Activated naive CD4-positive, alpha-beta T cell treated with anti-CD3 and anti-CD28 coated beads for 36 hours (primary cell): ENCODE measurements around the gene KATNA1. TPM values are rescaled to one million over a fixed set of nuclear protein-coding genes. Genes with fewer than 3 reads are reported as not detected.

Experiments used
- CTCF ChIA-PET: fragments of 350-600 bp; sonication (Branson Sonifier 250); formaldehyde crosslinking; loops from one replicate; lab custom pipeline; 2021; ENCODE audit warnings: antibody characterized with exemption; lab: Charles Lee
- DNase-seq: peaks from one replicate; pipeline ENCODE4 v3.0.0-alpha.2; 2020
- H3K27ac Mint-ChIP-seq: one replicate; pipeline ENCODE4 v1.8.0; 2021; ENCODE audit warnings: mild to moderate bottlenecking, mixed read lengths
- H3K27me3 Mint-ChIP-seq: one replicate; pipeline ENCODE4 v1.8.0; 2021; ENCODE audit warnings: low read depth, mixed read lengths
- H3K36me3 Mint-ChIP-seq: one replicate; pipeline ENCODE4 v1.8.0; 2021; ENCODE audit warnings: low read depth, mixed read lengths
- H3K4me1 Mint-ChIP-seq: one replicate; pipeline ENCODE4 v1.8.0; 2021; ENCODE audit warnings: low read depth, mixed read lengths
- H3K4me3 Mint-ChIP-seq: one replicate; pipeline ENCODE4 v1.8.0; 2021; ENCODE audit warnings: mild to moderate bottlenecking, moderate library complexity, mixed read lengths
- H3K9me3 Mint-ChIP-seq: one replicate; pipeline ENCODE4 v1.8.0; 2021; ENCODE audit warnings: mixed read lengths
- intact Hi-C: fragments of 100-400 bp; cut with micrococcal nuclease; formaldehyde crosslinking; loops from one replicate; pipeline ENCODE4 v1.15.1; 2023
- total RNA-seq, 2 experiments: library from RNA; stranded (reverse); gene quantifications; one replicate each; pipeline ENCODE4 v1.2.3, GENCODE V29; 2021

The KATNA1 gene
- total RNA-seq, 2 experiments from 2014 or later = 18.2 to 19.7 TPM

DNA sequence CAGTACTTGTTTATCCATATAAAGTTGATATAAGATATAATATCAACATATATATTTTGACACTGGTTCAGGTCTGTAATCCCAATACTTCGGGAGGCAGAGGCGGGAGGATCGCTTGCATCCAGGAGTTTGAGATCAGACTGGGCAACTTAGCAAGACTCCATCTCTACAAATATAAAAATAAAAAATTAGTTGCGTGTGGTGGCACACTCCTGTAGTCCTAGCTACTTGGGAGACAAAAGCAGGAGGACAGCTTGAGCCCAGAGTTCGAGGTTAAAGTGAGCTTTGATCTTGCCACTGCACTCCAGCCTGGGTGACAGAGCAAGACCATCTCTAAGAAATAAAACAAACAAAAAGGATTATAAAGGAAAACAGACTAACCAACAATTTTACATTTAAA, 8.9 kb upstream of the KATNA1 start:
- no peaks in the 10 kb centered on the region for H3K4me1 Mint-ChIP-seq
- no peak for DNase-seq
- H3K27ac Mint-ChIP-seq = no peak overlapping the region
- H3K27me3 Mint-ChIP-seq = no peaks in the 10 kb centered on the region
- CTCF ChIA-PET = no interaction called here
- no peak overlapping the region for H3K4me3 Mint-ChIP-seq
- H3K9me3 Mint-ChIP-seq = no peaks in the 10 kb centered on the region
- peaks cover 12% of the 10 kb centered on the region for H3K36me3 Mint-ChIP-seq
- intact Hi-C loops = no loop called here

DNA sequence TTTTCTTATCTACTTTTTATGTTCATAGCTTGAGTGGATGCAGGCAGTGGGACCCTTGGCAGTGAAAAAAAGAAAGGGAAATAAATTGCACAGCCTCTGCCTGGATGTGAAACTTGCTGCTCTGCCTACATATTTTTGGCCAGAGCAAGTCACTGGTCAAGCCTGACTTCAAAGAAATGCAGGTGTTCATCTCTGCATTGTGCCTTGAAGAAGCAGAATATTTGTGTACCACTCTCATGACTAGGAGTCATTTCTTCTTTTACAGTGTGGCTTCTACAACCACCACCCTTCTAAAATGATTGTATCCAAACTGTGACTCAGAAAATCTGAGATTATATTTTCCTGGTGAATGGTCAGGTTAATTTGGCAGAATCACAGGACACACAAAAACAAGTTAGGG, 2.5 kb upstream of the KATNA1 start:
- Mint-ChIP-seq H3K27me3 (no peaks in the 10 kb centered on the region), H3K4me1 (peaks cover 10% of the 10 kb centered on the region), H3K36me3 (no peaks in the 10 kb centered on the region), H3K4me3 (no peak overlapping the region), H3K9me3 (no peaks in the 10 kb centered on the region), H3K27ac (no peak overlapping the region)
- CTCF ChIA-PET = interaction anchor here (1.5 kb wide), 1 partner anchor 9 kb away, joined by 3 read pairs; no protein-coding TSS in a partner anchor
- no peak for DNase-seq
- intact Hi-C loops = no loop called here

DNA sequence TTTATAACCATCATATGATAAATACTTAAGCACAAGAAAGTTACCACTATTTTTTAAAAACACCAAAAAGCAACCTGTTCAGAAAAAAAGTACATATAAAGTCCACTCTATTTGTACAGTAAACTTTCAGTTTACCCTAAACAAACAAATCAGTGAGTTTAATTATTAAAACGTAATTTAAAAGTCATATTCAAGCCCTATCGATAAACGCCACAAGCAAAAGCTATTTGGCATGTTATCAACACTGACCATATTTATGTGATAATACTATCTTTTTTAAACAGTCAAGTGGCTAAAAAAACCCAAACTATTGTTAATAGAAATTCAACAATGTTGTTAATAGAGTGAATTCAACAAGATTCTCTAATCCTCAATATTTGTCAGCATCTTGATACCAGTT, 1.9 kb downstream of the KATNA1 start:
- no peak for DNase-seq
- H3K4me1 Mint-ChIP-seq = peaks cover 28% of the 10 kb centered on the region
- no peak overlapping the region for H3K4me3 Mint-ChIP-seq
- intact Hi-C loops = loop anchor here (10.0 kb wide), 1 partner anchor 278 kb away; the partner anchor contains the start of gene RAET1G
- H3K9me3 Mint-ChIP-seq = no peaks in the 10 kb centered on the region
- peaks cover under 1% of the 10 kb centered on the region for H3K36me3 Mint-ChIP-seq
- no peak overlapping the region for H3K27ac Mint-ChIP-seq
- CTCF ChIA-PET = interaction anchor here (0.6 kb wide), 1 partner anchor 66 kb away, joined by 5 read pairs; no protein-coding TSS in a partner anchor
- H3K27me3 Mint-ChIP-seq = no peaks in the 10 kb centered on the region

DNA sequence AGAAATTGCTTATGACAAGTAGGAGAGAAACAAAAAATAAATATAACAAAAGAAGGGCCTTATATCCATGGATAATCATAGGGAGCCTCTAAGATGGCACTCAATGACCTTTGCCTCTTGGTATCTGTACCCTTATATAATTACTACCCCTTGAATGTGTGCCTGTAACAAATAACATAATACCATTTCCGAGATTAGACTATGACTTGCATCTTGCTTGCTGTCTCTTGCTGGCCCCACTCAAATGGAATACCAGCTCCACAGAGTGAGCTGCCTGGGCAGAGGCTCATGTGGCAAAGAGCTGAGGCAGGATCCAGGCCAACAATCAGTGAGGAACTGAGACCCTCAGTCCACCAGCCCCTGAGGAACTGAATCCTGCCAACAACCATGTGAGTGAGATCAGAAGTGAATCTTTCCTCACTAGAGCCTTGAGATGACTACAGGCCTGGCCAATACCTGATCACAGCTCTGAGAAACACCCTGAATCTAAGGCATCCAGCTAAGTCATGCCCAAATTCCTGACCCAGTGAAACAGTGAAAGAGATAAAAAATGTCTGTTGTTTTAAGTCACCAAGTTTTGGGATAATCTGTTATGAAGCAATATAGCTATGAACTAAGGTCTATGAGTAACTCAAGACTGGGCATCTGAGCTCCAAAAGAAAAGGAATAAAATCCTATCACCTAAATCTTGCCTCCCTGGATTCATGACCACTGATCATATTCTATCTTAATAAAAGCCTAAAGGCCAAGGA, 5.5 kb downstream of the KATNA1 start:
- Mint-ChIP-seq H3K9me3 (no peaks in the 10 kb centered on the region), H3K4me1 (peaks cover 29% of the 10 kb centered on the region)
- CTCF ChIA-PET = interaction anchor here (0.6 to 0.8 kb wide), 2 partner anchors 18 to 223 kb away, joined by 3 read pairs; no protein-coding TSS in a partner anchor

DNA sequence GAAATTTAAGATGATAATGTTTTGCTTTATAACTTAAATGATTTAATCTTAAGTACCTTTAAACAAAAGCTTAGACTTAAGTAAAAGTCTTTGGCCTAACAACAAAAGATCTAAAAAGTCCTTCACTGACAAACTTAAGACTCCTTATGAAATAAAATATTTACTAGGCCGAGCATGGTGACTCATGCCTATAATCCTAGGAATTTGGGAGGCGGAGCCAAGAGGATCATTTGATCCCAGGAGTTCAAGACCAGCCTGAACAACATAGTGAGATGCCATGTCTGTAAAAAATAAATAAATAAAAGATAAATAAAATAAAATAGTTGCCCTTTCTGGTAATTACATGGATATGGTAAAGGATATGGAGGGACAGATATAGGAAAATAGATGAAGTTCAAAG, 12.4 kb downstream of the KATNA1 start:
- Mint-ChIP-seq H3K27me3 (no peaks in the 10 kb centered on the region), H3K4me1 (no peaks in the 10 kb centered on the region), H3K27ac (no peak overlapping the region), H3K9me3 (no peaks in the 10 kb centered on the region), H3K36me3 (peaks cover 12% of the 10 kb centered on the region), H3K4me3 (no peak overlapping the region)
- CTCF ChIA-PET = interaction anchor here (0.7 kb wide), 2 partner anchors 131 to 610 kb away, joined by 3 to 4 read pairs; no protein-coding TSS in a partner anchor
- no peak for DNase-seq
- intact Hi-C loops = no loop called here

More for the DNA sequence above, 5.5 kb downstream of the KATNA1 start:
- DNase-seq = no peak
- intact Hi-C loops = loop anchor here (10.0 kb wide), 1 partner anchor 282 kb away; the partner anchor contains the start of gene RAET1G
- Mint-ChIP-seq H3K27ac (no peak overlapping the region), H3K36me3 (peaks cover 8% of the 10 kb centered on the region), H3K4me3 (no peak overlapping the region), H3K27me3 (no peaks in the 10 kb centered on the region)

DNA sequence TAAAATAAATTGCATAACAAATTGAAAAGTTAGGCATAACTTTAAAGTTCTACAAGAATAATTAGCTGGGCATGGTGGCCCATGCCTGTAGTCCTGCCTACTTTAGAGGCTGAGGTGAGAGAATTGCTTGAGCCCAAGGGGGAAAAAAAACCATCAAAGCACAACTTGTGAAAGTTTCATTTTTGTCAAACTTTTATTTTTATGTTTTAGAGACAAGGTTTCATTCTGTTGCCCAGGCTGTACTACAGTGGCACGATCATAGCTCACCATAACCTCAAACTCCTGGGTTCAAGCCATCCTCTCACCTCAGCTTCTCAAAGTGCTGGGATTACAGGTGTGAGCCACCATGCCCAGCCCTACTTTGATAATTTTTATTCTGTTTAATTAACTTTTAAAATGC, 14.2 kb downstream of the KATNA1 start:
- Mint-ChIP-seq H3K4me1 (peaks cover 2% of the 10 kb centered on the region), H3K36me3 (peaks cover 11% of the 10 kb centered on the region), H3K27me3 (no peaks in the 10 kb centered on the region), H3K9me3 (no peaks in the 10 kb centered on the region), H3K4me3 (no peak overlapping the region), H3K27ac (no peak overlapping the region)
- intact Hi-C loops = no loop called here
- CTCF ChIA-PET = interaction anchor here (0.6 kb wide), 2 partner anchors 210 to 215 kb away, joined by 3 to 6 read pairs; no protein-coding TSS in a partner anchor
- DNase-seq = no peak

DNA sequence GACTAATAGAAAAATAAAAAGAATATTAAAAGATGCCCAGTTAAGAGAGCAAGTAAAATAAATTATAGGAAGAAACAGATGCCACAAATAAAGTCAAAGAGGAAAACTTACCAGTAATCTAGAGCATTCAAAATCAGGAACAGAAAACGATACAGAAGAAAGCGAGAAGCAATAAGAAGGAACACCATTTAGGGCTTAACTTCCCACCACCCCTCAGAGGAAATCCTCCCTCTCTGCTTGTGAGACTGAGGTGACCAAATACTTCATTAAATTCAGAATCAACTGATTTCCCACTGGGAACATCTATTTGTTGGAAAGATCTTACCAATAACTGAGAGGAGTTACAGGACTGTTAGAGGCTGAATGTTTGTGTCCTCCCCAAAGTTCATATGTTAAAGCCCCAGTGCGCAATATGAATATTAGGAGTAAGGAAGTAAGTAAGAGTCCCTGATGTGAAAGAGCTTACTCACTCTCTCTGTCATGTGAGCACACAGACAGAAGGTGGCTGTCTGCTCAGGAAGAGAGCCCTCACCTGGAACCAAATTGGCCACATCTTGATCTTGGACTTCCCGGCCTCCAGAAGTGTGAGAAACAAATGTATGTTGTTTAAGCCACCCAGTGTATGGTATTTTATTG, 19.5 kb downstream of the KATNA1 start:
- H3K27me3 Mint-ChIP-seq = no peaks in the 10 kb centered on the region
- intact Hi-C loops = no loop called here
- CTCF ChIA-PET = interaction anchor here (0.6 kb wide), 1 partner anchor 121 kb away, joined by 4 read pairs; no protein-coding TSS in a partner anchor
- H3K4me1 Mint-ChIP-seq = peaks cover 8% of the 10 kb centered on the region
- no peak overlapping the region for H3K4me3 Mint-ChIP-seq
- DNase-seq = peak; percentile 17
- H3K9me3 Mint-ChIP-seq = no peaks in the 10 kb centered on the region
- H3K36me3 Mint-ChIP-seq = peaks cover 14% of the 10 kb centered on the region
- H3K27ac Mint-ChIP-seq = peak overlapping the region; percentile 19

DNA sequence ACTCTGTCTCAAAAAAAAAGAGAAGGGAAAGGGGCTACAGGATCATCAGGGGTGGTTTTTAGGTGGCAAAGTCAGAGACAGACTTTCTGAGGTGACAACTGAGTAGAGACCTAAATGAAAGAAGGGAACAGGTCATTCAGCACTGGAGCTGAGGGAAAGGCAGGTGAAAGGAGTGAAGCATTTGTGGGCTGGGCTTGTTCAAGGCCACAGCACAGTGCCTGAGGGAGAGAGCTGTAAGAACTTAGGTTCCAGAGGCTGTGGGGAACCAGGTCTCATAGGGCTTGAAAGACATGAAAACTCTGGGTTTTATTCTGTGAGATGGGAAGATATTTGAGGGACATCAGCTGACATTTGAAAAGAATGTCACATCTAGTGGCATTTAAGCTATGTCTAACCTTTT, 20.8 kb downstream of the KATNA1 start:
- no peaks in the 10 kb centered on the region for H3K27me3 Mint-ChIP-seq
- H3K36me3 Mint-ChIP-seq = peaks cover 19% of the 10 kb centered on the region
- H3K9me3 Mint-ChIP-seq = no peaks in the 10 kb centered on the region
- H3K4me1 Mint-ChIP-seq = peaks cover 8% of the 10 kb centered on the region
- intact Hi-C loops = no loop called here
- DNase-seq = no peak
- H3K27ac Mint-ChIP-seq = no peak overlapping the region
- CTCF ChIA-PET = interaction anchor here (0.8 kb wide), 1 partner anchor 27 kb away, joined by 4 read pairs; no protein-coding TSS in a partner anchor
- no peak overlapping the region for H3K4me3 Mint-ChIP-seq

DNA sequence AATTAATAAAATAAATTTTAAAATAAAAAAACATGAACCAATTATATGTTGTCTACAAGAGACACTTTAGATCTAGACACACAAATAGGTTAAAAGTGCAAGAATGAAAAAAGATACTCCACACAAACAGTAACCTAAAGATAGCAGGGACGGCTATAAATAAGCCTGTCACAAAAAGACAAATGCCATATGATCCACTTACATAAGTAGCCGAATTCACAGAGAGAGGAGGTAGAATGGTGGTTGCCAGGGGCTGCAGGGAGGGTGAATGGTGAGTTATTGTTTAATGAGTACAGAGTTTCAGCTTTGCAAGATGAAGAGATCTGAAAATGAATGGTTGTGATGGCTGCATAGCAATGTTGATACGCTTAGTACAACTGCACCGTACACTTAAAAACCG, 32.7 kb downstream of the KATNA1 start:
- intact Hi-C loops = no loop called here
- Mint-ChIP-seq H3K4me3 (no peak overlapping the region), H3K9me3 (peaks cover 3% of the 10 kb centered on the region), H3K27me3 (no peaks in the 10 kb centered on the region), H3K27ac (no peak overlapping the region), H3K36me3 (peaks cover 37% of the 10 kb centered on the region), H3K4me1 (peaks cover 2% of the 10 kb centered on the region)
- no peak for DNase-seq
- CTCF ChIA-PET = no interaction called here

DNA sequence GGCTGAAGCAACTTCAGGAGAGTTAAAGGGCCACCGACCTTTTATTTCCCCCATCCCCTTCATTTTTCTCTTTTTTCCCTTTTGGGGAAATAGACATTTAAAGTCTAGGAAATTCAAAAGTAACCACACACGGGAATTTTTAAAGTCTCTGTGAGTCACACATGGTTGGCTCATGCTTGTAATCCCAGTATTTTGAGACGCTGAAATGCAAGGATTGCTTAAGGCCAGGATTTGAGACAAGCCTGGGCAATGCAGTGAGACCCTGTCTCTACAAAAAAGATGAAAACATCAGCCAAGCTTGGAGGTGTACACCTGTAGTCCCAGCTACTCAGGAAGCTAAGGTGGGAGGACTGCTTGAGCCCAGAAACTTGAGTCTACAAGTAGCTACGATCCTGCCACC, 34.2 kb downstream of the KATNA1 start:
- H3K27me3 Mint-ChIP-seq = no peaks in the 10 kb centered on the region
- intact Hi-C loops = no loop called here
- no peak overlapping the region for H3K4me3 Mint-ChIP-seq
- peaks cover 32% of the 10 kb centered on the region for H3K36me3 Mint-ChIP-seq
- peaks cover 9% of the 10 kb centered on the region for H3K4me1 Mint-ChIP-seq
- H3K27ac Mint-ChIP-seq = no peak overlapping the region
- CTCF ChIA-PET = no interaction called here
- peaks cover 3% of the 10 kb centered on the region for H3K9me3 Mint-ChIP-seq
- no peak for DNase-seq

DNA sequence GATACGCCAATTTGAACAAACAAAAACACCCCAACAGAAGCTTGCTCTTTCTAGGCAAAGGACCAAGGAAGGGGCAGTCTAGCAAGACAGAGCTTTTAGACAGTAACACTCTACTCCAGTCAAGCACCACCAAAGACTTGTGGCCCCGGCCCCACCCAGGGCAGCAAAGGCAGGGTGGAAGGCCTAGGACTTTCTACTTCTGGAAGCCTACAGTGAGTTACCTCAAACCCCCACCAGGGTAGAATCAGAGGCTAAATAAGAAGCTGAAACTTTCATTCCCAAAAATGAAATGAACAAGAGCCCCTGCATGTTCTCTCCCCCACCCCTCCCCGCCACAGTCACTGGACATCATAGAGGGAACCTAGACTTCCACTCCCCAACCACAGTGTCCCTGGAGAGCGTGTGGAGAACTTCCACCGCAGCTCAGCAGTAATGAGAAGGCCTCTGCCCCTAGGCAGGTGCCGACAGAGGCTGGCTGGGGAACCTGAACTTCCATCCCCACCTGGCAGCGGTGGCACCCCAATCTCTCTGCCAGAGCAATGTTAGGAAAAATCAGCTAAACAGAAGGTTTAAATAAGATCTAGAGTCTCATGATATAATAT, 40.0 kb downstream of the KATNA1 start:
- no peak overlapping the region for H3K27ac Mint-ChIP-seq
- no peaks in the 10 kb centered on the region for H3K27me3 Mint-ChIP-seq
- no peak for DNase-seq
- H3K9me3 Mint-ChIP-seq = peaks cover 3% of the 10 kb centered on the region
- peaks cover 12% of the 10 kb centered on the region for H3K36me3 Mint-ChIP-seq
- CTCF ChIA-PET = no interaction called here
- H3K4me1 Mint-ChIP-seq = peaks cover 17% of the 10 kb centered on the region
- H3K4me3 Mint-ChIP-seq = no peak overlapping the region
- intact Hi-C loops = no loop called here

DNA sequence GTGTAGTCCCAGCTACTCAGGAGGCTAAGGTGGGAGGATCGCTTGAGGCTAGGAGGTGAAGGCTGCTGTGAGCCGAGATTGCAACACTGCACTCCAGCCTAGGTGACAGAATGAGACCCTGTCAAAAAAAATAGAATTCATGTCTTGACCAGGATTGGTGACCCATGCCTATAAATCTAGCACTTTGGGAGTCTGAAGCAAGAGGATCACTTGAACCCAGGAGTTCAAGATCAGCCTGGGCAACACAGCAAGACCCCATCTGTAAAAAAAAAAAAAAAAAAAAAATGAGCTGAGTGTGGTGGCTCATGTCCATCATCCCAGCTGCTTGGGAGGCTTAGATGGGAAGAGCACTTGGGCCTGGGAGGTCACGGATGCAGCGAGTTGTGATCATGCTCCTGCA, 48.0 kb downstream of the KATNA1 start:
- H3K36me3 Mint-ChIP-seq = peaks cover 19% of the 10 kb centered on the region
- no peak overlapping the region for H3K4me3 Mint-ChIP-seq
- CTCF ChIA-PET = no interaction called here
- H3K27me3 Mint-ChIP-seq = no peaks in the 10 kb centered on the region
- no peaks in the 10 kb centered on the region for H3K4me1 Mint-ChIP-seq
- intact Hi-C loops = no loop called here
- no peaks in the 10 kb centered on the region for H3K9me3 Mint-ChIP-seq
- no peak for DNase-seq
- H3K27ac Mint-ChIP-seq = no peak overlapping the region
